Activated naive CD8-positive, alpha-beta T cell treated with anti-CD3 and anti-CD28 coated beads, Interleukin-2, amount 50 U/mL, for 16 hours (primary cell): Measurements from ENCODE around the gene LAPTM4A.
A peak's percentile ranks its signal among the peaks of the same experiment; 100 is the strongest.
"Not testable (repeated sequence)": the region's sequence is repeated elsewhere in the genome, so short reads cannot be mapped to it uniquely, and the experiment has no call there.

Source experiments
- DNase-seq: peaks from one replicate; pipeline ENCODE4 v3.0.0-alpha.2; 2020; ENCODE audit warnings: low read depth, low spot score

LAPTM4A gene

GRCh38 chr2:20051532-20052228 lies at the start of gene LAPTM4A:
TSS of gene LAPTM4A (minus strand) at chr2:20051628. CDS start at chr2:20051520, 108 bp downstream.
- peak; percentile 95 for DNase-seq

- DNase-seq, result no peak
Measured at GRCh38 chr2:20100711-20101110, 49.3 kb upstream of the LAPTM4A start.

DNA sequence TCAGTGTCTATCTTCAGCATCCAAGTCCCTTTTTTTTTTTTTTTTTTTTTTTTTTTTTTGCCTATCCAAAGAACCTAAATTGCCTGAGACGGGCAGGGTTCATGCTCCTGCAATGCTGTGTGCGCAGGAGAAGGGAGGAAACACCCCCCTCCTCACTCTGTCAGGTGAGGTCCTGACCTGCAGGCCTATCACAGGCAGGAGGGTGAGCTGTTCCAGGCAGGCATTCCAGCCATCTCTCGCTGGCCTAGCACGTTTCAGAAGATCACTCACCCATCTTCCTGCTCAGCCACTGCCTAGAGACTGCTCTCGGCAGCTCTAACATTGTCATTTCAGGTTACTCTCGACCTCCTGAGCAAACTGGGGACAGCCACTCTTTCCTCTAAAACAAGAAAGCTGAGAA lies 48.4 kb upstream of the LAPTM4A start:
- DNase-seq, result no peak

- DNase-seq, result peak; percentile 51
Measured at GRCh38 chr2:20097889-20098714, 46.7 kb upstream of the LAPTM4A start.

DNA sequence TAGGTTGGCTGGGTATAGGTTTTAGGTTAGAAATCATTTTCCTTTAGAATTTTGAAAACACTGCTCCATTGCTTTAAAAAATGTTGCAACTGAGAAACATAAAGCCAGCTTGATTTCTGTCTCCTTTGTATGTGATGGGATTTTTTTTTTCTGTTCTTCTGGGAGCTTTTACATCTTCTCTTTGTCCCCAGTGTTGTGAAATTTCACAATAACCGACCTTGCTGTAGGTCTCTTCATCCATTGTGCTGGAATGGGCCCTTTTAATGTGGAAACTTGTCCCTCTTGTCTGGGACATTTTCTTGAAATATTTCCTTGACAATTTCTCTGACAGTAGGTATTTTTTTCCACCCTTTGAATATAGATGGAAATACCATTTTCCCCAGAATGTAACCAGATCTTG lies 44.0 kb upstream of the LAPTM4A start:
- no peak for DNase-seq

GRCh38 chr2:20094955-20095354 lies 43.5 kb upstream of the LAPTM4A start:
- no peak for DNase-seq

- no peak for DNase-seq
Measured at GRCh38 chr2:20094142-20094755, 42.8 kb upstream of the LAPTM4A start.

- DNase-seq, result no peak
Measured at GRCh38 chr2:20093263-20094141, 42.1 kb upstream of the LAPTM4A start.

- DNase-seq, result no peak
Measured at GRCh38 chr2:20092901-20093235, 41.4 kb upstream of the LAPTM4A start.

DNA sequence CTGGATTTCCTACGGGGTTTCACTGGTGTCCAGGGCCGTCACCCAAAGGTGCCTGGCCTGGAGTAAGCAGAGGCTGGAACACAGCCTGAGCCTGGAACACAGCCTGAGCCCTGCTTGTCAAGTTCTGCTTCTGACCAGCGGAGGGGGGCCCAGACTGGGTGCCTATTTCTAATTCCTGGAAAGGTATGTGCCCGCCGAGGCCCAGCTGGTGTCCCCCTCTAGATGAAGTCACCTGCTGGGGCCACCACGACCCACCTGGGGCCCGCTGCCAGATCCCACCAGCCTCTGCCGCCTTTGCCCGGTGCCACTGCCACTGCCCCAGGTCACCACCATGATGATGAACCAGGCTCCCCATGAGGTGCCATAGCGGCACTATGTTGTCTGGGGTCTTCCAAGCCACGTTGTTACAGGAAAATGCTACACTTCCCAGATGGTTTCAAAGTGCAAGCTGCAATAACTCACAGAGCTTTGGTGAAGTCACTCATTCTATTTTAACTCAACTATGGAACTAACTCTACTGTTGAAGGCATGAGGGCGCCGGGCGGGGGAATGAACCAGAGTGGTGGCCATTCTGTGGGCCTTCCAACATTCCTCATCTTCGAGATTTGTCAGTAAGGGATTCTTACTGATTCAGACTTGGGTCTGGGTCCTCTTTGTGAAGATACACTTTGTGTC lies 40.9 kb upstream of the LAPTM4A start:
- DNase-seq, result no peak

DNA sequence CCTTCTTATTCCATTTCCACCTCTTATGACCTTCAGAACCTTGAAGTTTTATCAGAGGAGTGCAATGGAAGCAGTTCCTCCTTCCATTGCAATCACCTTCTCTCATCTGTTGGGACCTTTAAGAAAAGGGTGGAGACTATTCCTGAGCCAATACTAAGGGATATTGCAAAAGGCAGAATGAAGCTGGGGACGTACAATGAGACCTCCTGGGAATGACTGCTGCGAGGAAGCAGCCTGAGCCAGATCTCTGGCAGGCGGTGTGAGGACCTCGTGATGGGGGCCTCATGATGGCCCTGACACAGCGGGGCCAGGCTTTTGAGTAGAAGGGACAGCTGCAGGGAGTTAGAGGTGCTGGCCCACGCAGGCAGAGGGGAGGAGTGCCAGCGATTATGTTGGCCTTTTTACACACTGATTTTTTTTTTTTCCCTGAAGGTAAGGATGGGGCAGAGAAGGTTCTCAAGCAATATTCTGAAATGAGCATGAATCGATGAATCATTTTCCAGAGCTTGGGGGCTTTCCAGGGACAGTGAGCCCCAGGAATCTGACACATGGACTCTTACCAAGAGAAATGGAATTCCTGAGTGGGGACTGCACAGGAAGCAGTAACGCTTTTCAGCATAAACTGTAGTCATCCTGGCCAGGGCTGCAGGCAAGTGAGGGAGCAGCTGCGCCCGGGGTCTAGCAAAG lies 40.0 kb upstream of the LAPTM4A start:
- DNase-seq, result no peak

GRCh38 chr2:20089715-20090464 lies 38.5 kb upstream of the LAPTM4A start:
- no peak for DNase-seq

DNA sequence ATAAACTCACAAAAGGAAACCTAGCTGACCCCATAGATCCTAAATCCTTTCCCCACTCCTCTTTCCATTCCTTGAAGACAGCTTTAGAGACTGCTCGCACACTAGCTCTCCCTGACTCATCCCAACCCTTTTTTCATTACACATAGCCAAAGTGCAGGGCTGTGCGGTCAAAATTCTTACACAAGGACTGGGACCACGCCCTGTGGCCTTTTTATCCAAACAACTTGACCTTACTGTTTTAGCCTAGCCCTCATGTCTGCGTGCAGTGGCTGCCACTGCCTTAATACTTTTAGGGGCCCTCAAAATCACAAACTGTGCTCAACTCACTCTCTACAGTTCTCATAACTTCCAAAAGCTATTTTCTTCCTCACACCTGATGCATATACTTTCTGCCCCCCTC lies 34.5 kb upstream of the LAPTM4A start:
- DNase-seq, result not testable (repeated sequence)

DNA sequence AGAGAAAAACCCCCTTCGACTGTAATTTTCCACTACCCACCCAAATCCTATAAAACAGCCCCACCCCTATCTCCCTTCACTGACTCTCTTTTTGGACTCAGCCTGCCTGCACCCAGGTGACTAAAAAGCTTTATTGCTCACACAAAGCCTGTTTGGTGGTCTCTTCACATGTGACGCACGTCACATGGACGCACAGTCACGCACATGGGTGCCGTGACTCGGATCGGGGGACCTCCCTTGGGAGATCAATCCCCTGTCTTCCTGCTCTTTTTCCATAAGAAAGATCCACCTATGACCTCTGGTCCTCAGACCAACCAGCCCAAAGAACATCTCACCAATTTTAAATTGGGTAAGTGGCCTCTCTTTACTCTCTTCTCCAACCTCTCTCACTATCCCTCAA lies 31.4 kb upstream of the LAPTM4A start:
- not testable (repeated sequence) for DNase-seq

GRCh38 chr2:20081841-20082240 lies 30.4 kb upstream of the LAPTM4A start:
- DNase-seq, result no peak

DNA sequence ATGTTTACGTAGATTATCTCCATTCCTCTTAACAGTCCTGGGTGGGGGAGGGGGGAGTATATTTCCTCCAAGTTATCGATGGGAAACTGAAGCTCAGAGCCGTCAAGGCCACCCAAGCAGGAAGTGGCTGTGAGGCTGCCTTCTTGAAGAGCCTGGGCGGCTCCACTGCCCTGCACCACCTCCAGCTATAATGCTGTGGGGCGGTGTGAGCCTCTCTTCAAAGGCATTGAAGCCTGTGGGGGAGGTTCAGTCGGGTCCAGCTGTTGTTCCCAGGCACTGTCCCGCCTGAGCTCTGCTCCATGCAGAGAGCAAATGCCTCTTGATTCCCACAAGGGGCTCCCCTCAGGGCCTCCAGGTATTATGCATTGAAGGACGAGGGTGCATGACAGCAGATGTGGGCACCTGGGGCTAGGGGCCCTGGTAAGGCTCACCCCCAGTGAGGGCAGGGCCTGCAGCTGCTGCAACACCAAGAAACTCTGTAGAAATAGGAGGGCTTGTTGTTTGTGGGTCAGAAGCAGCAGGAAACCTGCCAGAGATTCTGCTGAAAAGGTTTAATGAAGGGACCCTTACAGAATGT lies 29.5 kb upstream of the LAPTM4A start:
- no peak for DNase-seq

DNA sequence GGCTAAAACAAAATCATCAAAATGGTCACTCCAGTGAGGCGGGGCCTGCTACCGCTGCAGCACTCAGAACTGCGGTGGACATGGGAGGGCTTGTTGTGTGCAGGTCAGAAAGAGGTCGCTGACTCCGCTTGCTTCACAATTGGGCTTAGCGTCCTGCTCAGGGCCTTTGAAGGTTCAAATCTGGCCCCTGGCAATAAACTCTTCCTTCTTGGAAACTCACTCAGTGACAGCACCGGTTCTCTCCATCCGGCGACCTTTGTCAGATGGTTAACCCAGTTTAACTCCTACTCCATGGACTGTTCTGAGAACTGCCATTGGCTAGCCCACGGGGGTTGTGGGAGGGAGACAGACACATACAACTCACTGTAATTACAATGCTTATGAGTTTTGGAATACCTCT lies 29.0 kb upstream of the LAPTM4A start:
- DNase-seq, result no peak

GRCh38 chr2:20079546-20080115 lies 28.2 kb upstream of the LAPTM4A start:
- DNase-seq, result no peak

- DNase-seq, result no peak
Measured at GRCh38 chr2:20077411-20077940, 26.0 kb upstream of the LAPTM4A start.
